Central memory CD8-positive, alpha-beta T cell (primary cell): ENCODE measurements around the gene ANAPC2.

Experiments
- ATAC-seq: fragments of 150-1000 bp; cut with Tn5 transposase; replicated peaks from 2 replicates; pipeline ENCODE4 v1.10.0; 2022; ENCODE audit warnings: mild to moderate bottlenecking, moderate FRiP score, moderate number of reproducible peaks; ENCODE audit not compliant: poor library complexity, severe bottlenecking; ENCODE audit errors: extremely low read depth
- DNase-seq, 2 donors: peaks; one replicate each; pipeline ENCODE4 v3.0.0; 2021; ENCODE audit warnings: low spot score in 2 of 2
- H3K27ac Mint-ChIP-seq: one replicate; pipeline ENCODE4 v1.8.0; 2022; ENCODE audit warnings: low read depth, mild to moderate bottlenecking, moderate library complexity, mixed read lengths
- H3K27me3 Mint-ChIP-seq: one replicate; pipeline ENCODE4 v1.8.0; 2022; ENCODE audit warnings: mixed read lengths
- H3K36me3 Mint-ChIP-seq: one replicate; pipeline ENCODE4 v1.8.0; 2022; ENCODE audit warnings: mild to moderate bottlenecking, moderate library complexity, mixed read lengths; ENCODE audit not compliant: insufficient read depth
- H3K4me1 Mint-ChIP-seq: one replicate; pipeline ENCODE4 v1.8.0; 2022; ENCODE audit warnings: mixed read lengths
- H3K4me3 Mint-ChIP-seq: one replicate; pipeline ENCODE4 v1.8.0; 2022; ENCODE audit warnings: mild to moderate bottlenecking, moderate library complexity, mixed read lengths
- H3K9me3 Mint-ChIP-seq: one replicate; pipeline ENCODE4 v1.8.0; 2022; ENCODE audit warnings: mixed read lengths

The ANAPC2 gene

GRCh38 chr9:137149363-137149762, 39.0 kb downstream of the ANAPC2 start:
- H3K4me1 Mint-ChIP-seq, result peaks cover 5% of the 10 kb centered on the region
- peaks cover 11% of the 10 kb centered on the region for H3K27me3 Mint-ChIP-seq
- no peak for ATAC-seq

GRCh38 chr9:137148661-137149060, 39.7 kb downstream of the ANAPC2 start:
- no peak overlapping the region for H3K4me3 Mint-ChIP-seq
- DNase-seq, result no peak
- peaks cover 5% of the 10 kb centered on the region for H3K4me1 Mint-ChIP-seq
- peaks cover 4% of the 10 kb centered on the region for H3K36me3 Mint-ChIP-seq
- H3K27me3 Mint-ChIP-seq, result peaks cover 18% of the 10 kb centered on the region
- H3K9me3 Mint-ChIP-seq, result no peaks in the 10 kb centered on the region
- no peak for ATAC-seq
- no peak overlapping the region for H3K27ac Mint-ChIP-seq

More at GRCh38 chr9:137149363-137149762, 39.0 kb downstream of the ANAPC2 start:
- H3K9me3 Mint-ChIP-seq, result no peaks in the 10 kb centered on the region
- no peak for DNase-seq
- no peak overlapping the region for H3K27ac Mint-ChIP-seq
- H3K4me3 Mint-ChIP-seq, result no peak overlapping the region
- H3K36me3 Mint-ChIP-seq, result peaks cover 4% of the 10 kb centered on the region

- peaks cover 5% of the 10 kb centered on the region for H3K4me1 Mint-ChIP-seq
- DNase-seq (no peak), ATAC-seq (no peak)
- H3K4me3 Mint-ChIP-seq, result no peak overlapping the region
- peaks cover 22% of the 10 kb centered on the region for H3K27me3 Mint-ChIP-seq
- no peaks in the 10 kb centered on the region for H3K9me3 Mint-ChIP-seq
- peaks cover 4% of the 10 kb centered on the region for H3K36me3 Mint-ChIP-seq
- H3K27ac Mint-ChIP-seq, result no peak overlapping the region
These were observed 40.1 kb downstream of the ANAPC2 start for GRCh38 chr9:137148242-137148641.

- Mint-ChIP-seq H3K4me1 (peaks cover 5% of the 10 kb centered on the region), H3K27ac (no peak overlapping the region), H3K27me3 (peaks cover 25% of the 10 kb centered on the region), H3K9me3 (no peaks in the 10 kb centered on the region), H3K36me3 (peaks cover 4% of the 10 kb centered on the region), H3K4me3 (no peak overlapping the region)
- ATAC-seq (no peak), DNase-seq (no peak)
These were observed 40.6 kb downstream of the ANAPC2 start for GRCh38 chr9:137147793-137148160.

GRCh38 chr9:137147091-137147792, 41.1 kb downstream of the ANAPC2 start:
- DNase-seq, result no peak
- peaks cover 31% of the 10 kb centered on the region for H3K27me3 Mint-ChIP-seq
- peaks cover 5% of the 10 kb centered on the region for H3K4me1 Mint-ChIP-seq
- no peaks in the 10 kb centered on the region for H3K9me3 Mint-ChIP-seq
- peak overlapping the region; percentile 83 for H3K27ac Mint-ChIP-seq
- no peak overlapping the region for H3K4me3 Mint-ChIP-seq
- ATAC-seq, result no peak
- peaks cover 6% of the 10 kb centered on the region for H3K36me3 Mint-ChIP-seq

GRCh38 chr9:137146527-137146918, 41.8 kb downstream of the ANAPC2 start:
- ATAC-seq (no peak), DNase-seq (no peak)
- Mint-ChIP-seq H3K9me3 (no peaks in the 10 kb centered on the region), H3K36me3 (peaks cover 8% of the 10 kb centered on the region), H3K27me3 (peaks cover 38% of the 10 kb centered on the region), H3K4me1 (peaks cover 5% of the 10 kb centered on the region), H3K27ac (no peak overlapping the region), H3K4me3 (no peak overlapping the region)

GRCh38 chr9:137145731-137146526, 42.4 kb downstream of the ANAPC2 start:
- H3K27me3 Mint-ChIP-seq, result peaks cover 40% of the 10 kb centered on the region
- peaks cover 8% of the 10 kb centered on the region for H3K36me3 Mint-ChIP-seq
- H3K4me3 Mint-ChIP-seq, result no peak overlapping the region
- H3K4me1 Mint-ChIP-seq, result peaks cover 5% of the 10 kb centered on the region
- no peak overlapping the region for H3K27ac Mint-ChIP-seq
- ATAC-seq (no peak), DNase-seq (no peak)
- H3K9me3 Mint-ChIP-seq, result no peaks in the 10 kb centered on the region

- DNase-seq (no peak), ATAC-seq (no peak)
- Mint-ChIP-seq H3K4me1 (peaks cover 5% of the 10 kb centered on the region), H3K27me3 (peaks cover 57% of the 10 kb centered on the region), H3K9me3 (no peaks in the 10 kb centered on the region), H3K4me3 (no peak overlapping the region), H3K36me3 (peaks cover 14% of the 10 kb centered on the region), H3K27ac (no peak overlapping the region)
These were observed 44.9 kb downstream of the ANAPC2 start for GRCh38 chr9:137143459-137143858.

- Mint-ChIP-seq H3K36me3 (peaks cover 19% of the 10 kb centered on the region), H3K9me3 (no peaks in the 10 kb centered on the region), H3K27ac (no peak overlapping the region), H3K27me3 (peaks cover 65% of the 10 kb centered on the region), H3K4me3 (no peak overlapping the region), H3K4me1 (peaks cover 4% of the 10 kb centered on the region)
- ATAC-seq (no peak), DNase-seq (no peak)
These were observed 46.1 kb downstream of the ANAPC2 start for GRCh38 chr9:137141976-137142936.

- Mint-ChIP-seq H3K4me1 (no peaks in the 10 kb centered on the region), H3K9me3 (no peaks in the 10 kb centered on the region), H3K27me3 (peaks cover 65% of the 10 kb centered on the region), H3K4me3 (no peak overlapping the region), H3K27ac (no peak overlapping the region), H3K36me3 (peaks cover 16% of the 10 kb centered on the region)
- no peak for ATAC-seq
- no peak for DNase-seq
These were observed 47.1 kb downstream of the ANAPC2 start for GRCh38 chr9:137141050-137141810.

- Mint-ChIP-seq H3K4me3 (no peak overlapping the region), H3K27ac (no peak overlapping the region), H3K4me1 (no peaks in the 10 kb centered on the region), H3K9me3 (no peaks in the 10 kb centered on the region), H3K27me3 (peaks cover 74% of the 10 kb centered on the region), H3K36me3 (peaks cover 16% of the 10 kb centered on the region)
- no peak for ATAC-seq
- DNase-seq, result no peak
These were observed 48.0 kb downstream of the ANAPC2 start for GRCh38 chr9:137140151-137141012.
